HG03064 (cell line): ENCODE results near the gene DAPK2.
"Not testable (repeated sequence)": the region's sequence is repeated elsewhere in the genome, so short reads cannot be mapped to it uniquely, and the experiment has no call there.

Experiments
- ATAC-seq: cut with Tn5 transposase; IDR thresholded peaks from one replicate; pipeline ENCODE4 v1.9.1; 2021; ENCODE audit warnings: low read depth; ENCODE audit not compliant: unreplicated experiment

The DAPK2 gene

GRCh38 chr15:64058279-64058678 is 12.0 kb upstream of the DAPK2 start:
- no peak for ATAC-seq

GRCh38 chr15:64053674-64054073 is 7.4 kb upstream of the DAPK2 start:
- not testable (repeated sequence) for ATAC-seq

GRCh38 chr15:64052925-64053491 is 6.7 kb upstream of the DAPK2 start:
- ATAC-seq, result no peak

GRCh38 chr15:64051407-64052259 is 5.3 kb upstream of the DAPK2 start:
- ATAC-seq, result no peak

GRCh38 chr15:64051093-64051402 is 4.8 kb upstream of the DAPK2 start:
- ATAC-seq, result no peak

- no peak for ATAC-seq
Measured at GRCh38 chr15:64050281-64051092, 4.2 kb upstream of the DAPK2 start.

- ATAC-seq, result no peak
Measured at GRCh38 chr15:64048781-64049460, 2.6 kb upstream of the DAPK2 start.

- no peak for ATAC-seq
Measured at GRCh38 chr15:64045774-64046420, 388 bp downstream of the DAPK2 start.

- ATAC-seq, result no peak
Measured at GRCh38 chr15:64045101-64045435, 1.2 kb downstream of the DAPK2 start.

GRCh38 chr15:64044300-64045100 is 1.8 kb downstream of the DAPK2 start:
- ATAC-seq, result no peak

GRCh38 chr15:64038878-64039610 is 7.2 kb downstream of the DAPK2 start:
- ATAC-seq, result no peak

GRCh38 chr15:64037966-64038365 is 8.3 kb downstream of the DAPK2 start:
- ATAC-seq, result no peak

GRCh38 chr15:64037116-64037515 is 9.2 kb downstream of the DAPK2 start:
- no peak for ATAC-seq

GRCh38 chr15:64035525-64035924 is 10.8 kb downstream of the DAPK2 start:
- ATAC-seq, result no peak

GRCh38 chr15:64034519-64034918 is 11.8 kb downstream of the DAPK2 start:
- ATAC-seq, result no peak

GRCh38 chr15:64032329-64032728 is 14.0 kb downstream of the DAPK2 start:
- no peak for ATAC-seq

GRCh38 chr15:64030123-64030522 is 16.2 kb downstream of the DAPK2 start:
- no peak for ATAC-seq

GRCh38 chr15:64029633-64030032 is 16.7 kb downstream of the DAPK2 start:
- no peak for ATAC-seq

- ATAC-seq, result no peak
Measured at GRCh38 chr15:64029110-64029509, 17.2 kb downstream of the DAPK2 start.
